Spleen (tissue), 11 donors: ENCODE results near the gene DISC1. TPM values are rescaled to one million over a fixed set of nuclear protein-coding genes. Genes with fewer than 3 reads are reported as not detected.
A peak's percentile ranks its signal among the peaks of the same experiment; 100 is the strongest.

Source experiments
- DNase-seq: peaks from one replicate; pipeline ENCODE4 v3.0.0-alpha.2; 2020
- H3K27ac ChIP-seq, 8 donors: fragments of 200-600 bp; sonication (generic) in 7 of 8; 1 replicate in 4 of 8; 2 replicates in 4 of 8; pipeline versions ENCODE4 v1.5.0 to v1.8.0; 2016 to 2021; ENCODE audit warnings: inconsistent platforms in 4 of 8, mild to moderate bottlenecking in 4 of 8, moderate library complexity in 1 of 8
- H3K27me3 ChIP-seq, 7 donors: fragments of 200-600 bp; sonication (generic) in 6 of 7; replicated peaks in 1 of 7; 1 replicate in 4 of 7; 2 replicates in 3 of 7; pipeline versions ENCODE4 v1.5.0 to v1.8.0; 2016 to 2021; ENCODE audit warnings: inconsistent platforms in 3 of 7, mild to moderate bottlenecking in 1 of 7
- H3K36me3 ChIP-seq, 6 donors: fragments of 200-600 bp; sonication (generic) in 5 of 6; 1 replicate in 4 of 6; 2 replicates in 2 of 6; pipeline versions ENCODE4 v1.5.0 to v1.8.0; 2016 to 2021; ENCODE audit warnings: inconsistent platforms in 2 of 6
- H3K4me1 ChIP-seq, 6 donors: fragments of 200-600 bp; sonication (generic) in 5 of 6; 1 replicate in 3 of 6; 2 replicates in 3 of 6; pipeline versions ENCODE4 v1.5.0 to v1.8.0; 2016 to 2021; ENCODE audit warnings: inconsistent platforms in 3 of 6
- H3K4me3 ChIP-seq, 8 donors: fragments of 200-600 bp; sonication (generic) in 7 of 8; 1 replicate in 4 of 8; 2 replicates in 4 of 8; pipeline versions ENCODE4 v1.5.0 to v1.8.0; 2016 to 2021; ENCODE audit warnings: inconsistent platforms in 4 of 8, mild to moderate bottlenecking in 4 of 8, moderate library complexity in 2 of 8
- H3K9me3 ChIP-seq, 8 donors: fragments of 200-600 bp; sonication (generic) in 7 of 8; 1 replicate in 4 of 8; 2 replicates in 4 of 8; pipeline versions ENCODE4 v1.5.0 to v1.8.0; 2016 to 2021; ENCODE audit warnings: inconsistent platforms in 4 of 8
- POLR2A ChIP-seq, 3 donors: fragments of 450-650 bp; IDR thresholded peaks; one replicate each; pipeline ENCODE4 v1.5.1; 2017; ENCODE audit warnings: antibody characterized with exemption in 3 of 3, mild to moderate bottlenecking in 1 of 3
- POLR2AphosphoS5 ChIP-seq, 3 donors: sonication (generic); formaldehyde crosslinking; IDR thresholded peaks; one replicate each; pipeline ENCODE4 v1.5.1; 2017; ENCODE audit warnings: antibody characterized with exemption in 3 of 3
- WGBS, 5 donors: extraction: QIAGEN DNeasy Blood & Tissue Kit in 3 of 5; methylation state at CpG; one replicate each; pipeline versions ENCODE4 v1.1.5 to v1.1.7; 2013 to 2018; 5-methylcytosine and 5-hydroxymethylcytosine counted together
- intact Hi-C: fragments of 100-400 bp; cut with DNase I; formaldehyde crosslinking; loops from one replicate; pipeline ENCODE4 v1.15.0; 2023; ENCODE audit warnings: low total_unique reads
- polyA plus RNA-seq, 3 donors: library from polyadenylated mRNA; stranded (reverse); fragments of 200-250 nt; gene quantifications; one replicate each; pipeline ENCODE4 v1.2.1, GENCODE V29; 2013
- total RNA-seq, 7 donors: library from RNA; depleted of rRNA in 3 of 7; stranded (reverse); fragments of >200 nt in 3 of 7; fragmentation: NEBNext Ultra II Directional in 4 of 7; extraction: Animal tissue kit (Norgen Biotek cat#: 25700) in 4 of 7; gene quantifications; one replicate each; pipeline versions ENCODE4 v1.1.0 to v1.2.1, GENCODE V29; 2016 to 2021
- TF ChIP-seq, protein P1 (sequence below), 11 experiments: fragments of 200-600 bp in 7 of 11; fragments of 450-650 bp in 4 of 11; sonication (generic) in 4 of 11; IDR thresholded peaks in 8 of 11; conservative IDR thresholded peaks in 3 of 11; 1 replicate in 7 of 11; 2 replicates in 4 of 11; pipeline versions ENCODE4 v1.4.0 to v1.8.0; 2016 to 2021; ENCODE audit warnings: antibody characterized with exemption in 11 of 11, inconsistent platforms in 4 of 11, mild to moderate bottlenecking in 1 of 11
- donor health status: healthy with polysubstance abuse.
- donor health status: DM: no; HTN: no; CAD: no; lungs with moderate emphysema.
- donor health status: DM: no; HTN: no; CAD: no.
- donor health status: Bipolar disorder and iron deficiency.
- donor health status: healthy.
- donor health status: DM: no; HTN: no; CAD: no.
- donor health status: DM: yes; HTN: yes; CAD: no.

Gene DISC1
- total and polyA plus RNA-seq, 10 donors: 0.89 to 36.4 (median 24.2) TPM

DNA sequence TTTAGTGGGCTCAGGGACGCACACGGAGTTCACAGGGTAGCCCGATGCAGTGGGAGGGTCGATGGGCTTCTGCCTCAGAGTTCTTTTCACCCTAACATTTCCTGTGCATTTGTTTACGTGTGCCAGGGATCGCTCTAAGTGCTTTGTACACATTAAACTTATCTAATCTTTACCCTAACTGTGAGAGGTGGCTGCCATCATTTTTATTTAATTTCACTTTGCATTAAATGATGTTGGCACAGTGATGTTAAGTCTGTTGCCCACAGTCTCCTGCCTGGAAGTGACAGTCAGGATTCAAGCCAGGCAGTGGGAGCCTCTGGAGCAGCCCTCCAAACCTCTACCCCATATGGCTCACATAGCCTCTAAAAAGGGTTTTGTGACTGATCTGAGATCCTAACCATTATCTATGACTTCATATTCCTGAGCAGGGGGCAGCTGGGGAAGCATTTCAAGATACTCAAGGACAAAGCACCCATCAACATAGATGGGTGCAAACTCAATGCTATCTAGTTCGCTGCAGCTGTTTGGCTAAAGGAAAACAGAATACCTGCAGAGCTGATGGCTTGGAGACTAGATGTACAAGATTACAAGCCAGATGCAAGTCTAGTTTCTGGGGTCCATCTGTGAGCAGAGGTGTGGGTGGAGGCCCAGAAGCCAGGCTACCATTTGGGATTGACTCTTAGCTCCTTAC is 303.8 kb downstream of the DISC1 start:
- TF ChIP-seq, protein P1, sequence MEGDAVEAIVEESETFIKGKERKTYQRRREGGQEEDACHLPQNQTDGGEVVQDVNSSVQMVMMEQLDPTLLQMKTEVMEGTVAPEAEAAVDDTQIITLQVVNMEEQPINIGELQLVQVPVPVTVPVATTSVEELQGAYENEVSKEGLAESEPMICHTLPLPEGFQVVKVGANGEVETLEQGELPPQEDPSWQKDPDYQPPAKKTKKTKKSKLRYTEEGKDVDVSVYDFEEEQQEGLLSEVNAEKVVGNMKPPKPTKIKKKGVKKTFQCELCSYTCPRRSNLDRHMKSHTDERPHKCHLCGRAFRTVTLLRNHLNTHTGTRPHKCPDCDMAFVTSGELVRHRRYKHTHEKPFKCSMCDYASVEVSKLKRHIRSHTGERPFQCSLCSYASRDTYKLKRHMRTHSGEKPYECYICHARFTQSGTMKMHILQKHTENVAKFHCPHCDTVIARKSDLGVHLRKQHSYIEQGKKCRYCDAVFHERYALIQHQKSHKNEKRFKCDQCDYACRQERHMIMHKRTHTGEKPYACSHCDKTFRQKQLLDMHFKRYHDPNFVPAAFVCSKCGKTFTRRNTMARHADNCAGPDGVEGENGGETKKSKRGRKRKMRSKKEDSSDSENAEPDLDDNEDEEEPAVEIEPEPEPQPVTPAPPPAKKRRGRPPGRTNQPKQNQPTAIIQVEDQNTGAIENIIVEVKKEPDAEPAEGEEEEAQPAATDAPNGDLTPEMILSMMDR (IDR thresholded peaks at IDR 0.05 in 8 of 11, conservative IDR thresholded peaks at IDR 0.05 in 3 of 11): no peak
- TF ChIP-seq POLR2AphosphoS5 (IDR thresholded peaks at IDR 0.05) (no peak), POLR2A (IDR thresholded peaks at IDR 0.05) (no peak)
- Histone ChIP-seq H3K27me3 (no peaks in the 10 kb centered on the region), H3K4me1 (peaks cover 0 to 24% (median 4%) of the 10 kb centered on the region in 6 donors), H3K27ac (no peak overlapping the region), H3K36me3 (no peaks in the 10 kb centered on the region), H3K4me3 (no peak overlapping the region), H3K9me3 (peaks cover 3 to 16% (median 11%) of the 10 kb centered on the region in 8 donors)
- intact Hi-C loops: no loop called here
- WGBS, 5 donors: 69 to 84% (median 71%) methylated on average over 7 of the region's 7 CpGs
- DNase-seq: no peak

DNA sequence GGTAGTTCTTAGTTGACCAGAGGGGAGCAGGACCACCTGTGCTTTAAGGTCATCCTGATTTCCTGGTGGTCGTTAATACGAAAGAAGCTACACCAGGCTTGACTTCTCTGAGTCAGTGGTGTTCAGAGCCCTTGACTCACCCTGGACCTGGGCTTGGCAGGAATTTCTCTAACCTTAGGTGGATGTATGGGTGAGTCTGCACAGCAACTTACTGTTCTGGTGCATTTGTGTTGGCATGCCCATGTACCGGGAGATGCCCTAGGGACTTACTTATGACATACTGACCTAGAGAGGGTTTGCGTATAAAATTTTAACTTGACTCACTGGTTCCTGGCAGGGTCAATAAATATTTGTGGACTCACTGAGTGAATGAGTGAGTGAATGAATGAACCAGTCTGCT is 304.6 kb downstream of the DISC1 start:
- WGBS, 5 donors: 96 to 100% (median 97%) methylated on average over 4 of the region's 4 CpGs
- peaks cover 0 to 24% (median 4%) of the 10 kb centered on the region in 6 donors for H3K4me1 ChIP-seq
- H3K27me3 ChIP-seq: no peaks in the 10 kb centered on the region
- H3K4me3 ChIP-seq: no peak overlapping the region
- intact Hi-C loops: no loop called here
- H3K9me3 ChIP-seq: peaks cover 3 to 16% (median 11%) of the 10 kb centered on the region in 8 donors
- H3K36me3 ChIP-seq: no peaks in the 10 kb centered on the region
- DNase-seq: no peak
- H3K27ac ChIP-seq: no peak overlapping the region
- no peak for TF ChIP-seq POLR2AphosphoS5 (IDR thresholded peaks at IDR 0.05)
- TF ChIP-seq, protein P1 (IDR thresholded peaks at IDR 0.05 in 8 of 11, conservative IDR thresholded peaks at IDR 0.05 in 3 of 11): no peak
- no peak for TF ChIP-seq POLR2A (IDR thresholded peaks at IDR 0.05)

DNA sequence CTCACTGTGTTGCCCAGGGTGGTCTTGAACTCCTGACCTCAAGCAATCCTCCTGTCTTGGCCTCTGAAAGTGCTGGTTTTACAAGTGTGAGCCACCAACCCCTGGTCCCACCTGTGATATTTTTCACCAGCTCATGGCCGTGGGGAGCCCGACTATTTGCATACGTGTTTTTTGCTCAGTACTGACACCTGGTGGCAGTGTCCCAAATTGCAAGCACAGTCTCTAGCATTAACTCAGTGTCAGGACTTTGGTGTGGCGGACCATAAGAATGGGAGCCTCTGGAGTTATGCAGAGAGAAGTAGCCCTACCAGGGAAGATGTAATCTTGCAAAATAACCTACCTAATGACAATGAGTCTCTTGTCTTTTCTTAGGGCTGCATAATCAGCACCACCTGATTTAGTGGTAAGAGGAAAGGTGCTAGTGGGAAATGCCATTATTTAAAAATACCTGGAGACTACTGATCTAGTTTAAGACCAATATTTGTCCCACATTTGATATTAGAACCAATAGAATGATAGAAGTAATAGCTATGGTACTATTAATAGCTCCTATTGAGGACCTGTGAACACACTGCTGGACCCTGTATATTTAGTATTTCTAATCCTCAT is 305.4 kb downstream of the DISC1 start:
- no peaks in the 10 kb centered on the region for H3K27me3 ChIP-seq
- DNase-seq: no peak
- intact Hi-C loops: no loop called here
- TF ChIP-seq, protein P1 (IDR thresholded peaks at IDR 0.05 in 8 of 11, conservative IDR thresholded peaks at IDR 0.05 in 3 of 11): peak; percentile 17 to 71 (median 55)
- TF ChIP-seq POLR2A (IDR thresholded peaks at IDR 0.05): no peak
- H3K36me3 ChIP-seq: no peaks in the 10 kb centered on the region
- H3K4me1 ChIP-seq: peaks cover 0 to 26% (median 5%) of the 10 kb centered on the region in 6 donors
- no peak overlapping the region for H3K4me3 ChIP-seq
- no peak overlapping the region for H3K27ac ChIP-seq
- H3K9me3 ChIP-seq: peaks cover 3 to 16% (median 11%) of the 10 kb centered on the region in 8 donors
- WGBS, 5 donors: 82 to 88% (median 84%) methylated on average over 4 of the region's 4 CpGs
